ENCODE data around the gene MTA1. TPM values are rescaled to one million over a fixed set of nuclear protein-coding genes. Genes with fewer than 3 reads are reported as not detected.

MTA1 gene
- total RNA-seq, 3 donors from 2014 or later (not counting 1 experiment from before 2014, with no cell fraction given), result 104 to 125 (median 112) TPM

DNA sequence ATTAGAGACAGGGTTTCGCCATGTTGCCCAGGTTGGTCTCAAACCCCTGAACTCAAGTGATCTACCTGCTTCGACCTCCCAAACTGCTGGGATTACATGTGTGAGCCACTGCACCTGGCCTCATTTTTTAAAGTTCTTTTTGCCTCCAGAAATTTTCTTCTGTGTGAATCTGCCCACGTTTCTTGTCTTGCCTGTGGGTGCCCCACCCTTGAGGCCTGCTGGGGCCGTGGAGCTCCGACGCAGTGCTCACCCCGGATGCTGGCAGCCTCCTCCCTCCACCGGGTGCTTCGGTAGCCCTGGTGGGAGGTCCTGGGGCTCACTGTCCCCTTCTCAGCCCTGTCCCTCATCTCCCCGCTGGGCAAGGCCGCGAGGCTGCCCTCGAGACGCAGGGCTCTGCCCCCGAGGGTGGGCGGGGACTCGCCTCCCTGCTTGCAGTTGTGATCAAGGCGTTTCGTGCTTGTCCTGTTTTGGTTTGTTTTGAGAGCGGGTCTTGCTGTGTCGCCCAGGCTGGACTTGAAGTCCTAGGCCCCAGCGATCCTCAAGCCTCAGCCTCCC lies 35.5 kb downstream of the MTA1 start:
- TF ChIP-seq, protein P1, sequence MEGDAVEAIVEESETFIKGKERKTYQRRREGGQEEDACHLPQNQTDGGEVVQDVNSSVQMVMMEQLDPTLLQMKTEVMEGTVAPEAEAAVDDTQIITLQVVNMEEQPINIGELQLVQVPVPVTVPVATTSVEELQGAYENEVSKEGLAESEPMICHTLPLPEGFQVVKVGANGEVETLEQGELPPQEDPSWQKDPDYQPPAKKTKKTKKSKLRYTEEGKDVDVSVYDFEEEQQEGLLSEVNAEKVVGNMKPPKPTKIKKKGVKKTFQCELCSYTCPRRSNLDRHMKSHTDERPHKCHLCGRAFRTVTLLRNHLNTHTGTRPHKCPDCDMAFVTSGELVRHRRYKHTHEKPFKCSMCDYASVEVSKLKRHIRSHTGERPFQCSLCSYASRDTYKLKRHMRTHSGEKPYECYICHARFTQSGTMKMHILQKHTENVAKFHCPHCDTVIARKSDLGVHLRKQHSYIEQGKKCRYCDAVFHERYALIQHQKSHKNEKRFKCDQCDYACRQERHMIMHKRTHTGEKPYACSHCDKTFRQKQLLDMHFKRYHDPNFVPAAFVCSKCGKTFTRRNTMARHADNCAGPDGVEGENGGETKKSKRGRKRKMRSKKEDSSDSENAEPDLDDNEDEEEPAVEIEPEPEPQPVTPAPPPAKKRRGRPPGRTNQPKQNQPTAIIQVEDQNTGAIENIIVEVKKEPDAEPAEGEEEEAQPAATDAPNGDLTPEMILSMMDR (IDR thresholded peaks at IDR 0.05), result no peak
- ATAC-seq, result no peak
- DNase-seq, result no peak
- Mint-ChIP-seq H3K9me3 (no peaks in the 10 kb centered on the region), H3K36me3 (no peaks in the 10 kb centered on the region), H3K4me1 (no peaks in the 10 kb centered on the region), H3K4me3 (no peak overlapping the region), H3K27ac (no peak overlapping the region), H3K27me3 (ENCODE audit: low read depth in 2 of 2) (no peaks in the 10 kb centered on the region)
- intact Hi-C loops (cut with micrococcal nuclease), result no loop called here
- Histone ChIP-seq H3K4me3 (ENCODE audit: low read length) (no peak overlapping the region), H3K27ac (ENCODE audit: low read length) (no peak overlapping the region), H3K9me3 (ENCODE audit: control insufficient read depth, insufficient read depth, low read length) (no peaks in the 10 kb centered on the region), H3K4me1 (ENCODE audit: control insufficient read depth, insufficient read depth, low read length) (no peaks in the 10 kb centered on the region), H3K36me3 (ENCODE audit: control insufficient read depth, insufficient read depth, low read length) (peaks cover 34% of the 10 kb centered on the region), H3K27me3 (ENCODE audit: control insufficient read depth, insufficient read depth, low read length) (no peaks in the 10 kb centered on the region)
- 96% methylated on average over 22 of the region's 22 CpGs for WGBS (ENCODE audit: insufficient coverage)

DNA sequence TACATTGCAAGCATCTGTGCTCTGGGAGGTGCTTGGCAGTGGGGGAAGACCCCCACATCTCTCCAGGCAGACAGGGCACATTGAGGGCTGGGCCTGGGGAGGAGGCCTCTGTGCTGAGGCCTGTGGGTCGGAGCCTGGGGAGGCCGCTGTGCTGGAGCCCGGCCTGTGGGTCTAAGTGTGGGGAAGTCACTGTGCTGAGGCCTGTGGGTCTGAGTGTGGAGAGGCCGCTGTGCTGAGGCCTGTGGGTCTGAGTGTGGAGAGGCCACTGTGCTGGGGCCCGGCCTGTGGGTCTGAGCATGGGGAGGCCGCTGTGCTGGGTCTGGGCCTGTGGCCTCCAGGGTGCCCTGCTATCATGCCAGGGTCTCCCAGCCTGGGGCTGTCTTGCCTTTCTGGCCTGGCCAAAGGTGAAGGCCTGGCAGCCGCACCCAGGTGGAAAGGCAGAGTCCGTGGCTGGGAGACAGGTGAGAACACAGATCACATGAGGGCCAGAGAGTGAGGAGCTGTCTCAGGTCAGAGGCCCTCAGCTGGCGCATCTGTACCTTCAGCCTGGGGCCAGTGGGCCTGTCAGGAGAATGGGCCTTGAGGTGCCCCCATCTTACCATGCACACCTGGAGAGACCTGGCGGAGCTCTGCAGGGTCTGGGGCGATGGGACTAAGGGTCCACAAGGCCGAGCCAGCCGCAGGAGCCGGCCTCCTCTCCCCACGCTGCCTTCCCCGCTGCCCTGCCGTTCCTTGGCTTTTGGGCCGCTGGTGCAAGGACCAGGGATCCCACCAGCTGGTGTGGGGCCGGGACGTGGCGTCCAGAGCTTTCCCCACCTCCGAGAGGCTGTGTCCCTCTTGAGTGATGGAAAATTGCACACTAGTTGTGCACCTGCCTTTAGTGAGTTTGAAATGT lies 36.4 kb downstream of the MTA1 start:
- intact Hi-C loops (cut with micrococcal nuclease), result no loop called here
- DNase-seq, result no peak
- Mint-ChIP-seq H3K4me3 (no peak overlapping the region), H3K9me3 (no peaks in the 10 kb centered on the region), H3K4me1 (no peaks in the 10 kb centered on the region), H3K27me3 (ENCODE audit: low read depth in 2 of 2) (no peaks in the 10 kb centered on the region), H3K36me3 (no peaks in the 10 kb centered on the region), H3K27ac (no peak overlapping the region)
- H3K27ac ChIP-seq (ENCODE audit: low read length), result no peak overlapping the region
- no peaks in the 10 kb centered on the region for H3K9me3 ChIP-seq (ENCODE audit: control insufficient read depth, insufficient read depth, low read length)
- ATAC-seq, result no peak
- TF ChIP-seq, protein P1 (IDR thresholded peaks at IDR 0.05), result no peak
- H3K27me3 ChIP-seq (ENCODE audit: control insufficient read depth, insufficient read depth, low read length), result no peaks in the 10 kb centered on the region
- H3K4me1 ChIP-seq (ENCODE audit: control insufficient read depth, insufficient read depth, low read length), result no peaks in the 10 kb centered on the region
- 96% methylated on average over 22 of the region's 22 CpGs for WGBS (ENCODE audit: insufficient coverage)
- peaks cover 34% of the 10 kb centered on the region for H3K36me3 ChIP-seq (ENCODE audit: control insufficient read depth, insufficient read depth, low read length)
- no peak overlapping the region for H3K4me3 ChIP-seq (ENCODE audit: low read length)

DNA sequence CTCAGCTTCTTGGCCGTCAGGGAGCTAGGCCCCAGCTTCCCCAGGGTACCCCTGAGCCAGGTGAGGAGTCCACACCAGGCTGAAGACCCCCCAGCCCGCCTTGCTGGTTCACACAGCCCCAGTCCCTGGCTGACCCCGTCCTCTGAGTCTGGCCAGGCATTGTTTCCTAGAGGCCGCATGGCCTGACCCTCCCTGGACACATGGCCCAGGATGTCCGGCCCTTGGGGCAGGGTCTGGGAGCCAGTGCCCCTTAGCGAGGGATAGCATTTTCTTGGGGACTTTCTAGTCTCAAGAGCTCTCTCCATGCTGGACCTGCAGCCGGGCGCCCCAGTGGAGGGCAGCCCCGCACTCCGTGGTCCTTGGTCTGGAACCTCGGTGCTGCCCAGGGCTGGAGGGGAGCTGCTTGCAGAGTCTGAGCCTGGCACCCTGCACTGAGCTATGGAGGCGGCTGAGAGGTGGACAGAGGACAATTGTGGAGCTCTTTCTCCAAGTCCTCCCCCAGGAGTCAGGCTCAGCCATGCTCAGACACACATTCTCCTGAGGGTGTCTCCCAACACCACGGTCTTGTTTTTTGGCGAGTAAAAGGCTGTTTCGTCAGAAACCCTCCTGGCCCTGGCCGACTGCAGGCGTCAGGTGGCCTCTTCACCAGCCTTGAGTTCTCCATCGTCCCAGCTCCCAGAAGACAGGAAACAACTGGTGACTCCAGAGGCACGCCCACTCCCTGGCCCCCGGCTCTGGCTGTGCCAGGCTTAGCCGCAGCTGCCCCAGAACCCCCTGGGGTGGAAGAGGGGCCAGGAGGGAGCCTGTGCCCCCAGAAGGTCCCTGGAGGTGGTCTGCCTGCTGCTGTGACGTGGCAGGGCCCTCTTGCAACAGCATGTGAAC lies 37.4 kb downstream of the MTA1 start:
- Mint-ChIP-seq H3K36me3 (no peaks in the 10 kb centered on the region), H3K9me3 (no peaks in the 10 kb centered on the region), H3K27ac (no peak overlapping the region), H3K27me3 (ENCODE audit: low read depth in 2 of 2) (no peaks in the 10 kb centered on the region), H3K4me1 (no peaks in the 10 kb centered on the region), H3K4me3 (no peak overlapping the region)
- peaks cover 37% of the 10 kb centered on the region for H3K36me3 ChIP-seq (ENCODE audit: control insufficient read depth, insufficient read depth, low read length)
- H3K4me3 ChIP-seq (ENCODE audit: low read length), result no peak overlapping the region
- no peak for DNase-seq
- ATAC-seq, result peak in 1 of 3 donors; percentile 11
- H3K27me3 ChIP-seq (ENCODE audit: control insufficient read depth, insufficient read depth, low read length), result no peaks in the 10 kb centered on the region
- H3K4me1 ChIP-seq (ENCODE audit: control insufficient read depth, insufficient read depth, low read length), result no peaks in the 10 kb centered on the region
- TF ChIP-seq, protein P1 (IDR thresholded peaks at IDR 0.05), result no peak
- H3K9me3 ChIP-seq (ENCODE audit: control insufficient read depth, insufficient read depth, low read length), result no peaks in the 10 kb centered on the region
- no peak overlapping the region for H3K27ac ChIP-seq (ENCODE audit: low read length)
- intact Hi-C loops (cut with micrococcal nuclease), result no loop called here
- WGBS (ENCODE audit: insufficient coverage), result 94% methylated on average over 22 of the region's 22 CpGs

Data from natural killer cell (primary cell).